ENCODE measurements around the gene LGR4. TPM values are rescaled to one million over a fixed set of nuclear protein-coding genes. Genes with fewer than 3 reads are reported as not detected.
"Not testable (repeated sequence)": the region's sequence is repeated elsewhere in the genome, so short reads cannot be mapped to it uniquely, and the experiment has no call there.

Gene LGR4
- 10 to 100 TPM in 11 of 12 donors, not detected in 1; 23.3 to 63.0 (median 34.0) TPM for polyA plus RNA-seq (ENCODE audit: insufficient read length in 12 of 12)
- long read RNA-seq, donor 1, full-length matches to known transcripts: 8 of 16 reads
- long read RNA-seq, donor 1, partial matches to known transcripts: 8 of 16 reads
- long read RNA-seq, donor 1, other reads (novel, unspliced or antisense): 0 of 16 reads
- long read RNA-seq, donor 2, full-length matches to known transcripts: 4 of 4 reads
- long read RNA-seq, donor 2, partial matches to known transcripts: 0 of 4 reads
- long read RNA-seq, donor 2, other reads (novel, unspliced or antisense): 0 of 4 reads
- long read RNA-seq, donor 3, full-length matches to known transcripts: 1 of 1 reads
- long read RNA-seq, donor 3, partial matches to known transcripts: 0 of 1 reads
- long read RNA-seq, donor 3, other reads (novel, unspliced or antisense): 0 of 1 reads
- long read RNA-seq, donor 4, full-length matches to known transcripts: 1 of 17 reads
- long read RNA-seq, donor 4, partial matches to known transcripts: 16 of 17 reads
- long read RNA-seq, donor 4, other reads (novel, unspliced or antisense): 0 of 17 reads
- long read RNA-seq, donor 5: 0 reads
- long read RNA-seq, donor 6, full-length matches to known transcripts: 4 of 4 reads
- long read RNA-seq, donor 6, partial matches to known transcripts: 0 of 4 reads
- long read RNA-seq, donor 6, other reads (novel, unspliced or antisense): 0 of 4 reads
- long read RNA-seq, donor 7, full-length matches to known transcripts: 2 of 2 reads
- long read RNA-seq, donor 7, partial matches to known transcripts: 0 of 2 reads
- long read RNA-seq, donor 7, other reads (novel, unspliced or antisense): 0 of 2 reads
- long read RNA-seq, donor 8, full-length matches to known transcripts: 7 of 7 reads
- long read RNA-seq, donor 8, partial matches to known transcripts: 0 of 7 reads
- long read RNA-seq, donor 8, other reads (novel, unspliced or antisense): 0 of 7 reads
- long read RNA-seq, donor 9, full-length matches to known transcripts: 1 of 1 reads
- long read RNA-seq, donor 9, partial matches to known transcripts: 0 of 1 reads
- long read RNA-seq, donor 9, other reads (novel, unspliced or antisense): 0 of 1 reads
- long read RNA-seq, donor 10, full-length matches to known transcripts: 3 of 3 reads
- long read RNA-seq, donor 10, partial matches to known transcripts: 0 of 3 reads
- long read RNA-seq, donor 10, other reads (novel, unspliced or antisense): 0 of 3 reads
- long read RNA-seq, donor 11, full-length matches to known transcripts: 3 of 3 reads
- long read RNA-seq, donor 11, partial matches to known transcripts: 0 of 3 reads
- long read RNA-seq, donor 11, other reads (novel, unspliced or antisense): 0 of 3 reads

DNA sequence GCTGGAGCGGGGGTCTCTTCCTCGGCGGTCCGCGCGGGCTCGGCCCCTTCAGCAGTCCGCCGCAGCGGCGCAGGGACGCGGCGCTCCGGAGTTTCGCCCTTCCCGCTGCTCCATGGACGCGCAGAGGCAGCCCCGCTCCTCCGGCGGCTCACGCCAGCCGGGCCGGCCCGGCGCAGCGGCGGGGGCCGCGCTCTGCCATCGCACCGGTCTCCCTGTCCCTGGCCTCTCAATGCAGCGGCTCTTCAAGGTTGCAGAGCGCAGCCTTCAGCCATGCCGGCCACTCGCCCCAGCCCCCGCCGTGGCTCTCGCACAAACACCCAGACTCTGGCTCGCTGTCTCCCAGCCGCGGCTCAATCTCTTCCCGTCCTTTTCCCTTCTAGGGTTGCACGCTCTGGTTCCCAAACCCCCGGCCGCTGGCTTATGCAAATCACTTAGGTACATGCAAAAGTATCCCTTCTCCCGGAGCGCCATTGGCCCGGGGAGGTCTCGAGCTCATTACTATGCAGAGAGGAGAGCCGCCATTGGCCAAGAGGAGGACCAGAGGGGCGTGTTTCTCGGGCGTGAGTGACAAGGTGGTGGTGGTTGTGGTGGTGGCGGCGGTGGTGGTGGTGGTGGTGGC, at the start of gene LGR4:
Gene LGR4, minus strand, starts transcription at position 393 of the 619 bp plus-strand sequence. CDS start 488 bp downstream, outside the sequence.
- peak; percentile 90 for DNase-seq

DNA sequence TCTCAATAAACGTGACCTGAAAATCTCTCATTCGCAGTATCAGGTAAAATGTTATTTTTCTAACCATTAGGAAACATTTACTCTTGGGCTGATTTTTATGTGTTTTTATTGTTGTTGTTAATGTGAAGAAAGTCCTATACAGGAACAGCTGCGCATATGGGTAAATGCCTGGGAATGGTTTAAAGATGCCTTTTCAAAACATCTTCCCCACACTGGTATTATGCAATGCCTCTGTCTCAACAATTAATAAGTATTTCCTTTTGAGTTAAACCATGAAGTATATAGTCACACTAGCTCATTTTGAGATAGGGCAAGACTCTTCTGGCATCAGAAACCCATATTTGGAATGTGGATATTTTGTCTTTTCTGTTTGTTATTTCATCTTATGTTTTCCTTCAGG, 47.6 kb upstream of the LGR4 start:
- DNase-seq: no peak

- no peak for DNase-seq
These were observed 45.9 kb upstream of the LGR4 start for GRCh38 chr11:27518518-27518917.

GRCh38 chr11:27517490-27517889, 44.9 kb upstream of the LGR4 start:
- DNase-seq: not testable (repeated sequence)

- no peak for DNase-seq
These were observed 42.0 kb upstream of the LGR4 start for GRCh38 chr11:27514558-27514957.

DNA sequence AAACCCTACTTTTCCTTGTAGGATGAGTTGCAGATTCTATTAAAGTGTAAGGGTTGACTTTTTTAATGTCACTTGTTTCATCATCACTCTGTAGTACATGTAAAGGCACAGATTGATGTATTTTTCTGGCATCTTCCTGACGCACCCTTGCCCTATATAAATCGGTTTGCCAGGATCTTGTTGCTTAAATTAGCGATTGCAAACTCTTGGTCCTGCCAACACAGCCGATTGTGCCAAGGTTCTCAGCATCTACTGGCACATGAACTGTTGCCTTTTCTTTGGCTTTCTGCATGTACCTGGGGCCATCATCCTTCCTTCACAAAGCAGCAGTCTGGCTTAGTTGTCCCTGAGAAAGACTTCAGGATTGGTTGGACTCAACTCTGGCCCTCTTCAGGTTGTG, 41.5 kb upstream of the LGR4 start:
- DNase-seq: no peak

GRCh38 chr11:27513389-27513788, 40.8 kb upstream of the LGR4 start:
- no peak for DNase-seq

- DNase-seq: no peak
These were observed 39.6 kb upstream of the LGR4 start for GRCh38 chr11:27512238-27512637.

DNA sequence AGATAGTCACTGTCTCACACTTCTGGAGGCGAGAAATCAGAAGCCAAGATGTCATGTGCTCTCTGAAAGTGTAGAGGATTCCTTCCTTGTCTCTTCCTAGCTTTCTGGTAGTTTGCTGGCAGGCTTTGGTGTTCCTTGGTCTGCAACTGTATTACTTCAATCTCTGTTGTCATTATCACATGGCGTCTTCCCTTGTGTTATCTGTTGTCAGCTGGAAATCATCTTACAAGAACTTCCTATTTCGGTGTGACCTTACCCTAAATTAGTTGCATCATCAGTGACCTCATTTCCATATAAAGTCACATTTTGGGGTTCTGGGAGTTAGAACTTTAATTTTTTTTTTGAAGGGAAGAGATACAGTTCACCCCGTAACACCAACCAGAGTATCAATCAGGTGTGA, 37.3 kb upstream of the LGR4 start:
- DNase-seq: no peak

DNA sequence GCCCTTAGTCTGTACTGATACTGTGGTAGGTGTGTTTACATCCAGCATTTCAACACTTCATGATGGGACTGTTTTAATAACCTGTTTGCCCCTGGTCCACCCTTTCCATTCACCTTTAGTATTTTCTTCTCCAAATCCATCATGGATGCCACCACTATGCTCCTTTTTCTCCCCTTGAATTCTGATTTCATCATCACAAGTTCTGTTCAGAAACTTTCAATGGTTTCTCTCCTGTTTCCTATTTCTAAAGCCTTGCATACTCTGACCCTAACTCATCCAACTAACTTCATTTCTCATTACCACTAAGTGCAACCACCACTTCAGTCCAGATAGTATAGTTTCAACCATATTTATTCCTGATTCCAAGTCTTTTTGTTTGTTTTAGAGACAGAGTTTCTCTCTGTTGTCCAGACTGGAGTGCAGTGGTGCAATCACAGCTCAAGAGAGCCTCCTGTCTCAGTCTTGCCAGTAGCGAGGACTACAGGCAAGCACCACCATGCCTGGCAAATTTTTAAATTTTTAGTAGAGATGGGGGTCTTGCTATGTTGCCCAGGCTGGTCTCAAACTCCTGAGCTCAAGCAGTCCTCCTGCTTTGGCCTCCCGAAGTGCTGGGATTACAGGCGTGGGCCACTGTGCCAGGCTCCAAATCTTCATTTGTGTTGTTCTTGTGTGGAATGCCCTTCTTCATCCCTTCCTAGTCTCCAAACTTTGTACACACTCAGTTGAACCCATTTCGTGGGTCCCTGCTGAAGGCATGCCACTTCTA, 35.1 kb upstream of the LGR4 start:
- no peak for DNase-seq

GRCh38 chr11:27506200-27507182, 33.9 kb upstream of the LGR4 start, which contains the start of gene LIN7C:
LIN7C (minus strand) TSS chr11:27506769; CDS start chr11:27506752, 17 bp downstream.
- DNase-seq: peak; percentile 96

GRCh38 chr11:27505781-27506180, 33.2 kb upstream of the LGR4 start:
- DNase-seq: peak; percentile 11

- DNase-seq: no peak
These were observed 31.6 kb upstream of the LGR4 start for GRCh38 chr11:27504205-27504604.

GRCh38 chr11:27501100-27501499, 28.5 kb upstream of the LGR4 start:
- DNase-seq: no peak

GRCh38 chr11:27497911-27498310, 25.3 kb upstream of the LGR4 start:
- DNase-seq: no peak

DNA sequence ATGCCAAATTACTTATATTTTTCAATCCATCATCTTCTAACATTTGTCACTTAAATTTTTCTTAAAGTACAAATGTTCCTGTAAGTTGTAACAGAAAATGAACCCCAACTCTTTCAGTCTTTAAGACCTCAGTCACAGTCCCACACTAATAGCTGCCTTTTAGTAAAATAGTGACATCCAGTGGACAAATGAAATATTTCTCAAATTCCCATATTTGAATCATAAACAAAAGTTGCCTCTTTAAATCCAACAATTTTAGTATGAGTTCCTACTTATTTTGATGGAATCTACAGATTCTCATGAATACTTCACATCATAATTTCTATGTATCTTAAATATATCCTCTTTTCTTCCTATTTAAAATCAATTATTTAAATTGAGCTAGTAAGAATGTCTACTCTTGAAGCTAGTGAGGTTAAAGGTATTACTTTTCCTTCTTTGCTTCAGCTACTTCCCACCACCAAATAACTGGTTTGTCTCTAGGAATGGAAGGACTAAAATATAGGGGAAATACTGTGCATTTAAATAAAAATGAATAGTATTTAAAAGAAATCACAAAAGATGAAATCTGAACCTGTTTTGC, 24.8 kb upstream of the LGR4 start:
- DNase-seq: peak; percentile 15

DNA sequence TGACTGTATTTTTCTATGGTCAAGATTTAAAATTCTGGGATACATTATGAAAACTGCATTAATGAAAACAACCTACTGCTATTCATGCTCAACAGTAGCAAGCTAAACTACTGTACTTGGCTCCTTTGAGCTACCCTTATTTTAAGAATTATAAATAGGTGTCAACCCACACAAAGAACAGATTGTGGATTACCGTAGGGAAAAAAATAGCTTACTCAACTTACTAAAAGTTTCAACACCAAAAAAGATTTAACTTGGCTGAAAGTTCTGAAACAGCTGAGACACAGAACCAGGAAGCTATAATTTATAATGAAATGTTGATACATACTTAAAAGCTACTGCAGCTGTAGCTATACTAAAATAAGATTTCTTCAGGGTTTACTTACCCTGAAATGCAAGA, 23.9 kb upstream of the LGR4 start:
- DNase-seq: no peak

GRCh38 chr11:27495710-27496300, 23.2 kb upstream of the LGR4 start:
- no peak for DNase-seq

Measured in muscle of arm (tissue), 14 donors.